ENCODE measurements around the gene REEP1. TPM values are rescaled to one million over a fixed set of nuclear protein-coding genes. Genes with fewer than 3 reads are reported as not detected.

The REEP1 gene
- total RNA-seq, 1 experiment from 2014 or later = 5.9 TPM

DNA sequence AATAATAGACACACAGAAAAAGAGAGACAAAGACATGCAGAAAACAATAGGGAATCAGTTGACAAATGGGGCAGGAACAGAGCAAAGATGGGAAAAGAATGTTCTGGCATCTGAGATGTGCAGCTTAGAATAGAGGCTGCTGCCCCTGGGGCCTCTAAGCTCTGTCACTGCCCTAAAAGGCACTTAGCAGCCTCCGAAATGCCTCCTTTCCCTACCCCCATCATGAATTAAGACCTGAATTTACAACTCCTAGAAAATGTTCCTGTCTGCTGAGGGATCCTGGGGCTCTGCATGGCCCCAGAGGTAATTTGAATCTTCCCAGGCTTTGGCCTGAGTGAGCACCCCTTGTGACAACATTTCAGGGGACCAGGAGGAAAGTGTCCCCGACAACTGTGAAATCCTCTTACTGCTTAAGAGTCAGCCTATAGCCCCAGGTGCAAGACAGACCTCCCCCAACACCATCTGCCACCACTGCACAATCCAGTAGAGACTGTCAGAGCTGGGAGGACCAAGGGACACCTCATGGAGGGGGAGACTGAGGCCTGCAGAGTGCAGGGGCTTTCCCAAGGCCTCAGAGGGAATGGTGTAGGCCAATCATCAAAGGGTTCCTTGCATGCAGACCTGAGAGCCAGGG lies 113.4 kb downstream of the REEP1 start:
- no peaks in the 10 kb centered on the region; a peak in 1 of 4 replicates for H3K4me1 ChIP-seq (ENCODE audit: control insufficient read depth in 1 of 2, insufficient read depth in 2 of 2, low read length in 2 of 2)
- no TSS peak for BruUV-seq (replicated peaks)
- DNase-seq (ENCODE audit: low read depth, low spot score) (no peak), ATAC-seq (no peak)
- ChIA-PET CTCF (no interaction called here), RAD21 (ENCODE audit: low non-redundant PET in 1 of 2, low total read pairs in 2 of 2, uncharacterized antibody in 2 of 2, unreplicated experiment in 2 of 2) (no interaction called here), POLR2A (interaction anchor here (0.7 kb wide), 1 partner anchor 28 kb away, joined by 3 read pairs; no protein-coding TSS in a partner anchor)
- H3K4me2 ChIP-seq (ENCODE audit: low read length) = no peak overlapping the region
- TF ChIP-seq POLR2A (IDR thresholded peaks at IDR 0.05; ENCODE audit: borderline replicate concordance, extremely low read depth, insufficient read depth, insufficient read length) = no peak
- TF ChIP-seq TCF7L2 (IDR thresholded peaks at IDR 0.05; ENCODE audit: borderline replicate concordance, extremely low read depth, insufficient read depth, insufficient read length) = no peak
- TF ChIP-seq, protein P1, sequence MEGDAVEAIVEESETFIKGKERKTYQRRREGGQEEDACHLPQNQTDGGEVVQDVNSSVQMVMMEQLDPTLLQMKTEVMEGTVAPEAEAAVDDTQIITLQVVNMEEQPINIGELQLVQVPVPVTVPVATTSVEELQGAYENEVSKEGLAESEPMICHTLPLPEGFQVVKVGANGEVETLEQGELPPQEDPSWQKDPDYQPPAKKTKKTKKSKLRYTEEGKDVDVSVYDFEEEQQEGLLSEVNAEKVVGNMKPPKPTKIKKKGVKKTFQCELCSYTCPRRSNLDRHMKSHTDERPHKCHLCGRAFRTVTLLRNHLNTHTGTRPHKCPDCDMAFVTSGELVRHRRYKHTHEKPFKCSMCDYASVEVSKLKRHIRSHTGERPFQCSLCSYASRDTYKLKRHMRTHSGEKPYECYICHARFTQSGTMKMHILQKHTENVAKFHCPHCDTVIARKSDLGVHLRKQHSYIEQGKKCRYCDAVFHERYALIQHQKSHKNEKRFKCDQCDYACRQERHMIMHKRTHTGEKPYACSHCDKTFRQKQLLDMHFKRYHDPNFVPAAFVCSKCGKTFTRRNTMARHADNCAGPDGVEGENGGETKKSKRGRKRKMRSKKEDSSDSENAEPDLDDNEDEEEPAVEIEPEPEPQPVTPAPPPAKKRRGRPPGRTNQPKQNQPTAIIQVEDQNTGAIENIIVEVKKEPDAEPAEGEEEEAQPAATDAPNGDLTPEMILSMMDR (IDR thresholded peaks at IDR 0.05 in 2 of 3, conservative IDR thresholded peaks at IDR 0.05 in 1 of 3; ENCODE audit: borderline replicate concordance in 1 of 3, insufficient read depth in 1 of 3, low read depth in 2 of 3, low read length in 2 of 3) = no peak
- H3K4me3 ChIP-seq (replicated peaks in 1 of 2; ENCODE audit: low read depth in 1 of 2, low read length in 2 of 2) = no peak overlapping the region
- H3K27me3 ChIP-seq (ENCODE audit: insufficient read depth, low read length) = no peaks in the 10 kb centered on the region
- H4K20me1 ChIP-seq (ENCODE audit: insufficient read depth) = no peaks in the 10 kb centered on the region
- H3K9me2 ChIP-seq (ENCODE audit: insufficient read depth) = no peaks in the 10 kb centered on the region
- H3K9me3 ChIP-seq (ENCODE audit: control insufficient read depth in 1 of 2, insufficient read depth in 1 of 2, low read depth in 1 of 2, low read length in 2 of 2) = no peaks in the 10 kb centered on the region
- no peaks in the 10 kb centered on the region for H3K36me3 ChIP-seq (ENCODE audit: control insufficient read depth in 1 of 2, insufficient read depth in 2 of 2, low read length in 2 of 2)
- H2AFZ ChIP-seq (ENCODE audit: low read depth, low read length, poor library complexity, severe bottlenecking) = no peak overlapping the region
- H3K79me2 ChIP-seq (ENCODE audit: insufficient read depth, low read length) = no peaks in the 10 kb centered on the region
- intact Hi-C loops (cut with micrococcal nuclease) = no loop called here
- H3K9ac ChIP-seq (ENCODE audit: low read length) = no peak overlapping the region
- no peak overlapping the region for H3K27ac ChIP-seq (ENCODE audit: low read depth, low read length)

DNA sequence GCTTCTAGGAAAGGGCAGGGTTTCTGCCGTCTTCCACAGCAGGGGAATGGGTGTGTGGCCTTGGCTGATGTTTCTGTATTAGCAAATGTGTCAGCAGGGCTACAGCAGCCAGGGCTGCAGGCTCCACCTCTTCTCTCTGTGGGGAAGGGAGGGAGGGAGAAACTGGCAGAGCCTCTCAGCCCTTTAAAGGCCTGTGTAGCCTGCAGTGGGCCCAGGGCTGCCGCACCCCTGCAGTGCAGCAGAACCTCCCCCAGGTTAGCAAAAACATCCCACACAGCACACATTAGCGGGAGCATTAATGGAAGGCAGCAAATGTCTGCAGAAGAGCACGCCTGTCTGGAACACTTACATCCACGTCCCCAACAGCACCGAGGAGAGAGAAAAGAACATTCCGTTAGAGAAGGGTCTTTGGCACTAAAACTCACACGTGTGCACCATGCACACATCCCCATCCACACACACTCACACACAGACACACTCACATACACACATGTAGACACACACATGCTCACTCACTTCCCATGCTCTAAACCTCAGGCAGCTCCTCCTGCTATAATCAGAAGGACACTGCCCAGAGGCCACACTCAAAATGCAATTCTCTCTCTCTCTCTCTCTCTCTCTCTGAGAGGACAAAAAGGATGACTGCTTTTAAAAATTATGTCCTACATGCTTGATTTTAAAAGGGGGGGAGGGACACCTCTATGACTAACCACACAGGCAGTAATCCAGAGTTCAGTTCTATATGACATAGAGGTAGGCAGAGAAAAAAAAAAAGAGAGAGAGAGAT lies 114.1 kb downstream of the REEP1 start:
- H3K4me2 ChIP-seq (ENCODE audit: low read length) = no peak overlapping the region
- no peak overlapping the region for H3K9ac ChIP-seq (ENCODE audit: low read length)
- CTCF ChIA-PET = no interaction called here
- RAD21 ChIA-PET (ENCODE audit: low non-redundant PET in 1 of 2, low total read pairs in 2 of 2, uncharacterized antibody in 2 of 2, unreplicated experiment in 2 of 2) = no interaction called here
- no peak overlapping the region for H2AFZ ChIP-seq (ENCODE audit: low read depth, low read length, poor library complexity, severe bottlenecking)
- no TSS peak for BruUV-seq (replicated peaks)
- H3K4me1 ChIP-seq (ENCODE audit: control insufficient read depth in 1 of 2, insufficient read depth in 2 of 2, low read length in 2 of 2) = no peaks in the 10 kb centered on the region
- no peaks in the 10 kb centered on the region for H3K9me3 ChIP-seq (ENCODE audit: control insufficient read depth in 1 of 2, insufficient read depth in 1 of 2, low read depth in 1 of 2, low read length in 2 of 2)
- H3K27ac ChIP-seq (ENCODE audit: low read depth, low read length) = no peak overlapping the region
- no peaks in the 10 kb centered on the region for H3K36me3 ChIP-seq (ENCODE audit: control insufficient read depth in 1 of 2, insufficient read depth in 2 of 2, low read length in 2 of 2)
- intact Hi-C loops (cut with micrococcal nuclease) = no loop called here
- DNase-seq (ENCODE audit: low read depth, low spot score) = no peak
- no peak for ATAC-seq
- no peak overlapping the region for H3K4me3 ChIP-seq (replicated peaks in 1 of 2; ENCODE audit: low read depth in 1 of 2, low read length in 2 of 2)
- H3K9me2 ChIP-seq (ENCODE audit: insufficient read depth) = no peaks in the 10 kb centered on the region
- no peaks in the 10 kb centered on the region for H3K27me3 ChIP-seq (ENCODE audit: insufficient read depth, low read length)
- H3K79me2 ChIP-seq (ENCODE audit: insufficient read depth, low read length) = no peaks in the 10 kb centered on the region
- POLR2A ChIA-PET = interaction anchor here (0.7 kb wide), 1 partner anchor 29 kb away, joined by 3 read pairs; no protein-coding TSS in a partner anchor
- H4K20me1 ChIP-seq (ENCODE audit: insufficient read depth) = no peaks in the 10 kb centered on the region
- TF ChIP-seq, protein P2, sequence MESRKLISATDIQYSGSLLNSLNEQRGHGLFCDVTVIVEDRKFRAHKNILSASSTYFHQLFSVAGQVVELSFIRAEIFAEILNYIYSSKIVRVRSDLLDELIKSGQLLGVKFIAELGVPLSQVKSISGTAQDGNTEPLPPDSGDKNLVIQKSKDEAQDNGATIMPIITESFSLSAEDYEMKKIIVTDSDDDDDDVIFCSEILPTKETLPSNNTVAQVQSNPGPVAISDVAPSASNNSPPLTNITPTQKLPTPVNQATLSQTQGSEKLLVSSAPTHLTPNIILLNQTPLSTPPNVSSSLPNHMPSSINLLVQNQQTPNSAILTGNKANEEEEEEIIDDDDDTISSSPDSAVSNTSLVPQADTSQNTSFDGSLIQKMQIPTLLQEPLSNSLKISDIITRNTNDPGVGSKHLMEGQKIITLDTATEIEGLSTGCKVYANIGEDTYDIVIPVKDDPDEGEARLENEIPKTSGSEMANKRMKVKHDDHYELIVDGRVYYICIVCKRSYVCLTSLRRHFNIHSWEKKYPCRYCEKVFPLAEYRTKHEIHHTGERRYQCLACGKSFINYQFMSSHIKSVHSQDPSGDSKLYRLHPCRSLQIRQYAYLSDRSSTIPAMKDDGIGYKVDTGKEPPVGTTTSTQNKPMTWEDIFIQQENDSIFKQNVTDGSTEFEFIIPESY (IDR thresholded peaks at IDR 0.05; ENCODE audit: extremely low read depth, insufficient replicate concordance, low read length) = no peak
- TF ChIP-seq FOSL1 (IDR thresholded peaks at IDR 0.05; ENCODE audit: low read depth) (no peak), YY1 (IDR thresholded peaks at IDR 0.05; ENCODE audit: extremely low read depth, insufficient replicate concordance, low read depth, low read length) (no peak), POLR2A (IDR thresholded peaks at IDR 0.05; ENCODE audit: borderline replicate concordance, extremely low read depth, insufficient read depth, insufficient read length) (no peak)
- TF ChIP-seq, protein P3, sequence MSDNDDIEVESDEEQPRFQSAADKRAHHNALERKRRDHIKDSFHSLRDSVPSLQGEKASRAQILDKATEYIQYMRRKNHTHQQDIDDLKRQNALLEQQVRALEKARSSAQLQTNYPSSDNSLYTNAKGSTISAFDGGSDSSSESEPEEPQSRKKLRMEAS (IDR thresholded peaks at IDR 0.05) = no peak
- TF ChIP-seq, protein P4, sequence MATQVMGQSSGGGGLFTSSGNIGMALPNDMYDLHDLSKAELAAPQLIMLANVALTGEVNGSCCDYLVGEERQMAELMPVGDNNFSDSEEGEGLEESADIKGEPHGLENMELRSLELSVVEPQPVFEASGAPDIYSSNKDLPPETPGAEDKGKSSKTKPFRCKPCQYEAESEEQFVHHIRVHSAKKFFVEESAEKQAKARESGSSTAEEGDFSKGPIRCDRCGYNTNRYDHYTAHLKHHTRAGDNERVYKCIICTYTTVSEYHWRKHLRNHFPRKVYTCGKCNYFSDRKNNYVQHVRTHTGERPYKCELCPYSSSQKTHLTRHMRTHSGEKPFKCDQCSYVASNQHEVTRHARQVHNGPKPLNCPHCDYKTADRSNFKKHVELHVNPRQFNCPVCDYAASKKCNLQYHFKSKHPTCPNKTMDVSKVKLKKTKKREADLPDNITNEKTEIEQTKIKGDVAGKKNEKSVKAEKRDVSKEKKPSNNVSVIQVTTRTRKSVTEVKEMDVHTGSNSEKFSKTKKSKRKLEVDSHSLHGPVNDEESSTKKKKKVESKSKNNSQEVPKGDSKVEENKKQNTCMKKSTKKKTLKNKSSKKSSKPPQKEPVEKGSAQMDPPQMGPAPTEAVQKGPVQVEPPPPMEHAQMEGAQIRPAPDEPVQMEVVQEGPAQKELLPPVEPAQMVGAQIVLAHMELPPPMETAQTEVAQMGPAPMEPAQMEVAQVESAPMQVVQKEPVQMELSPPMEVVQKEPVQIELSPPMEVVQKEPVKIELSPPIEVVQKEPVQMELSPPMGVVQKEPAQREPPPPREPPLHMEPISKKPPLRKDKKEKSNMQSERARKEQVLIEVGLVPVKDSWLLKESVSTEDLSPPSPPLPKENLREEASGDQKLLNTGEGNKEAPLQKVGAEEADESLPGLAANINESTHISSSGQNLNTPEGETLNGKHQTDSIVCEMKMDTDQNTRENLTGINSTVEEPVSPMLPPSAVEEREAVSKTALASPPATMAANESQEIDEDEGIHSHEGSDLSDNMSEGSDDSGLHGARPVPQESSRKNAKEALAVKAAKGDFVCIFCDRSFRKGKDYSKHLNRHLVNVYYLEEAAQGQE (IDR thresholded peaks at IDR 0.05; ENCODE audit: low read depth) = no peak

Measured in HCT116 (cell line).